ENCODE measurements around the gene GPATCH8.
"Not testable (repeated sequence)": the region's sequence is repeated elsewhere in the genome, so short reads cannot be mapped to it uniquely, and the experiment has no call there.

Gene GPATCH8

GRCh38 chr17:44503147-44504029 is at the start of gene GPATCH8:
Gene GPATCH8, minus strand, starts transcription at chr17:44503406. Its CDS starts 36 bp downstream, at chr17:44503370.
- DNase-seq = peak; percentile 90

DNA sequence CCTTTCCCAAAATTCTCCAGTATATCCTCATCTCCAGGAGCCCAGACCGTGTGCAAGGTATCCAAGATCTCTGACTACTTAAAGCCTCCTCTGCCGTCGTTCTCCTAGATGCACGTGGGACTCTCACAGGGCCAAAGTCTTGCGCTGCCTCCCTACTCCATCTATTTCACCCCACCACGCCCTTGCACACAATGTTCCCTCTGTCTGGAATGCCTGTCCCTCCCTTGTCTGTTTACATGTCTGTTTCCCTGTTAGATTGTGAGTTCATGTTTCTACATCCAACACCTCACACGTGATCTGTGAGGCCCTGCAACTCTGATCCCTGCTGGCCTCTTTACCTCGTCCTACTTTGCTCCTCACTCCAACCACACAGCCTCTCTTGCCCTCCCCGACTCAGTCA is 49.2 kb upstream of the GPATCH8 start:
- no peak for DNase-seq

- DNase-seq = no peak
These were observed 46.5 kb upstream of the GPATCH8 start for GRCh38 chr17:44549686-44550085.

- no peak for DNase-seq
These were observed 45.4 kb upstream of the GPATCH8 start for GRCh38 chr17:44548376-44549230.

DNA sequence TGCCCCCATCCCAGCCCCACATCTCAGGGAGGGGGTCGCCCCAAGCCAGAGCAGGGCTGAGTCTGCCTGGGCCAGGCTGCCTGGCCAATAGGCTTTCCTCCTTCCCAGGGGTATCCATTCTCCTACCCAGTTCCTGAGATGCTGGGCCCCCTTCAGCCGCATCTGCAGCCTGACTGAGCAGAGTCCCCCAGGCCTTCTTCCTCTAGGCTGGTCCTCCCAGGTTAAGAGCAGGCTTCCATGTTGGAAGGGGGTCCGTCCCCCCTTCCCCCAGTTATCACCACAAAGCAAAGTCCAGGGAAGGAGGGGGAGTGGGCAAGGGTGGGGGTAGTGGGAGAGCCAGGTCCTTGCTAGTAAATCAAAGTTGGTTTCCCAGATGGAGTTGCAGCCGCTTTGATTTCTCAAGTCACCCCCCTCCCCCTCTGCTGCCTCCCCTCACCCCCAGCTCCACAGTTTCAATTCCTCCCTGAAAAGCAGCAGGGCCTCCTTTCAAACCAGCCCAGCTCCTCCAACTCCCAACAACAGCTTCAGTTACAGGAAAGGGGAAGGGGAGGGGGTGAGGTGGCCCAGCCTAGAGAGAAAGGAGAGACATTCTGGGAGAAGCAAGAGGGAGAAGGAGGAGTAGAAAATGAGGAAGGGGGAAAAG is 44.5 kb upstream of the GPATCH8 start:
- no peak for DNase-seq

DNA sequence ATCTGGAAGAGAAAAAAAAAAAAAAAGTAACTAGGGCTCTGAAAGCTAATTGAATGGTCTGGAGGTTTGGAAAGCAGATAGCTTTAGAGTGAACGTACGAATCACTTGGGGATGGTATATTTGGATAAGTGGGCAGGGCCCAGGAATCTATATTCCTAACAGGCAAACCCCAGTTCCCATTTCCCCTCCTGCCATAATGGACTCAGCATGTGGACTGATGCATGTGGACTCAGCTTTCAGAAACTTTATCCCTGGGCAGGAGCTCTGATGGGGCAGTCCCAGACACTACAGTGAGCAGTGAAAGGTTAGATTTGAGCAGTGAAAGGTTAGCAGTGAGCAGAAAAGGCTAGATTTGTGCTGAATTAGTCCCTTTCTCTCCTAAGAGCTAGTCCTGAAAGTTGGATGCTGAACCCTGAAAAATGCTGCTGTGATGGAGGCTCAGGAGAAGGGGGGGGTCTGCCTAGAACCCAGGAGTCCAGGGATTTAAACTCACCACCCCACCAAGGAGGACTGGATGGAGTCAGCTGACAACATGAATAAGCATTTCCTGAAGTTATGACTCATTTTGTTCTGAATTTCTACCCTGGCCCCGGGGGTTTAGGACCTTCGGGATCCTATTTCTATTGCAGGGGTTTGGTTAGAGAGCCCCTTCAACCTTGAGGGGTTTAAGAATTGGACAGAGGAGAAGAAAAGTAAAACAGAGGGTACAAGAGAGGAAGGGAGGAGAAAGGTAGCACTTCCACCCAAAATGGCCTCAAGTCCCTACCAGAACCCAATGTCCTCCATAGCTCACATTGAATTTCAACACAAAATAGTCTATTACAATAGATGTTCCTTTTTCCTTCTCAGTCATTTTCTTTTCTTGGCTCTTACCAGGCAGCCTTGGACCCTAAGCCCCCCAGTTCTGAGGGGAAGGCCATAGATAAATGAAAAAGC is 43.7 kb upstream of the GPATCH8 start:
- DNase-seq = no peak

DNA sequence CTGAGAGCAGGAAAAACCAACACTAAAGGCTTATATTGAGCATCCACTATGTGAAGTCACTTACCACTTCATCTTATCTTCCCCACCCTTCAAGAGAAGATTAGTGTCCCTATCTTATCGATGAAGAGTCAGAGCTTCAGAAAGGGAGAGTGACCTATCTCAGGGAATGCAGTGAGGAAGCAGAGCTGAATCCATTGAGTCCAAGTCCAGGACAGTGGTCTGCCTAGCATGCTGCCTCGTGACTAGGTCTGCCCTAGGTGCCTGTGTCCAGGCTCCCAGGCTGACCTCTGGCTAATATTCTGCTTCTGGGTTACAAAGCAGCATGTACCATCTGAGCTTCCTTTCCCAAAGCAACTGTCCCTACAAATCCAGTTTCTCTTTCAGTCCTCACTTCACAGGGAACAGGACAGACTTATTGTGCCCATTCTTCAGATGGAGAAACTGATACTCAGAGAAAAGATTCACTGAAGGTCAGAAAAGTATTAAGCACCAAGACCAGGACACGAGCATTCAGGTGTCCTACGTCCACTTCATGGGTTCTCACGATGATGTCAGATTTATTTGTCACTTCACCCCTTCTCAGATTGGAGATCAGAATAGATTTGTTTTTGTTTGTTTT is 40.8 kb upstream of the GPATCH8 start:
- no peak for DNase-seq

- DNase-seq = no peak
These were observed 40.2 kb upstream of the GPATCH8 start for GRCh38 chr17:44543213-44543904.

GRCh38 chr17:44541884-44542581 is 38.8 kb upstream of the GPATCH8 start:
- no peak for DNase-seq

DNA sequence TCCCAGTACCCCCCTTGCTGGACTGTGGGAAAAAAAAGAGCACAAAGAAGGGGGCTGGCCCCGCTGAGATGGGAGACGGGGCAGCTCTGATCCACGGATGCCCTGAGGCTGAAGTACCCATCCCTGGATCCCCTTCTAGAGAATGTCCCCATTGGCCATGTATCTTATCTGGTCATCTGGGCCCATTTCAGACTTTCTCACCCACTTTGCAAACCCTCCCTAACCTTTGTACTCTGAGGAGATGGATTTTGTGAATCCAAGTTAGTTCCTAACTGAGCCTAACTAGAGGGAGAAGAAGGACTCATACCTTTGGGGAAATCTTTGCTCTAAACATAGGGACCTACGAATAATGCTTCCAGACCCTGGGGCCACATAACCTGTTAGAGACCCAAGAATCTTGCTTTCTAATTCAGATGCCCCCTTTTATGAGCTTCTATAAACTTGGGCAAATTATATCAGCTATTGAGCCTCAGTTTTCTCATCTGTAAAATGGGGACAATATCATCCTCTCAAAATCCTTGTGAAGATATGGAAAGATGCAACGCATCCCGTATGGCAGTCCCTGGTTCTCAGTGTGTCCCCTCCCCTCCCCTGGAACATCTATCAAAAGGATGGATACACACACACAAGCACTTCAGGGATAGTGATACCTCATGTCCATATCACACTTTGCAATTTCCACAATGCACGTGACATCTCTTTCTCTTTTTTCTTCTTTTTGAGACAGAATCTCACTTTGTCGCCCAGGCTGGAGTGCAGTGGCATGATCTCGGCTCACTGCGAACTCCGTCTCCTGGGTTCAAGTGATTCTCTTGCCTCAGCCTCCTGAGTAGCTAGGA is 37.3 kb upstream of the GPATCH8 start:
- DNase-seq = no peak

DNA sequence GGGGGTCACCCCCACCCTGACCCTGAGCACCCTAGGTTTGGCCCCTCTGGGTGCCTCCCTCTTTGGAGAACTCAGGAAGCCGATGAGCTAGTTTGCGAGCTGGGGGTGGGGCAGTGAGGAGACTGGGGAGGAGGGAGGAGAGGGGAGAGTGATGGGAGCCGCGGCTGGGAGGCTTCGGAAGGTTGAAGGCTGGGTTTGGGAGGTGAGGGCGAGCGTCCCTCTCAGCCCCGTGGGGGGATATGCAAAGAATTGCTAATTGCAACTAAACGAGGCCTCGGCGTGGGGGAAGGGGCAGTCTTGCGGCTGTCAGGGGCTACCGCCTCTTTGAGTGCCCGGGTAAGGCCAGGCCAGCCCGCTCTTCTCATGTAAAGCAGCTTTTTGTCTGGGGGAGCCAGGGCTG is 36.5 kb upstream of the GPATCH8 start:
- no peak for DNase-seq

DNA sequence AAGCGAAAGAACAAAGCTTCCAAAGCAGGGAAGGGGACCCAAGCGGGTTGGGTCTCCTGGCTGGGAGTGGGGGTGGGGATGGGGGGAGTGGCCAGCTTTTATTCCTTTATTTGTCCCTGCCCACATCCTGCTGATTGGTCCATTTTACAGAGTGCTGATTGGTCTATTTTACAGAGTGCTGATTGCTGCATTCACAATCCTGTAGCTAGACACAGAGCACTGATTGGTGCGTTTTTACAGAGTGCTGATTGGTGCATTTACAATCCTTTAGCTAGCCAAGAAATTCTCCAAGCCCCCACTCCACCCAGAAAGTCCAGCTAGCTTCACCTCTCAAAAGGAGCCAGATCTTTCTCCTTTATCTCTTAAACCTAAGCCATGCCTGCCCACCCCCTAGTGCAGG is 34.7 kb upstream of the GPATCH8 start:
- not testable (repeated sequence) for DNase-seq

- DNase-seq = no peak
These were observed 33.1 kb upstream of the GPATCH8 start for GRCh38 chr17:44536090-44536953.

- DNase-seq = peak; percentile 42
These were observed 30.5 kb upstream of the GPATCH8 start for GRCh38 chr17:44533533-44534246.

DNA sequence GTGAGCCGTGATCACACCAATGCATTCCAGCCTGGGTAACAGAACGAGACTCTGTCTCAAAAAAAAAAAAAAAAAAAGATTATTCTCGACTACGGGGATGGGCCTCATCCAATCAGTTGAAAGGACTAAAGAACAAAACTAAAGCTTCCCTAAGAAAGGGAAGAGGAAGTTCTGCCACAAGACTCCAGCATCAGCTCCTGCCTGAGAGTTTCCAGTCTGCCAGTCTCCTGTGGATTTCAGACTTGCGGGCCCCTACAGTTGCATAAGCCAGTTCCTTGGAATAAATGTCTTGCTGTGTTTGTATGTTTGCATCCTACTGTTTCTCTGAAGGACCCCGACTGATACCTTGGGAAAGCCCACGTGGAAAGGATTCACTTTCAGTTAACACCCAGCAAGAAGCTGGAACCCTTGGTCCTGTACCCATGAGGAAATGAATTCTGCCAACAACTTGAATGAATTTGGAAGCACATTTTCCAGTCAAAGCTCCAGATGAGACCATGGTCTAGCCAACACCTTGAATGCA is 27.8 kb upstream of the GPATCH8 start:
- no peak for DNase-seq

DNA sequence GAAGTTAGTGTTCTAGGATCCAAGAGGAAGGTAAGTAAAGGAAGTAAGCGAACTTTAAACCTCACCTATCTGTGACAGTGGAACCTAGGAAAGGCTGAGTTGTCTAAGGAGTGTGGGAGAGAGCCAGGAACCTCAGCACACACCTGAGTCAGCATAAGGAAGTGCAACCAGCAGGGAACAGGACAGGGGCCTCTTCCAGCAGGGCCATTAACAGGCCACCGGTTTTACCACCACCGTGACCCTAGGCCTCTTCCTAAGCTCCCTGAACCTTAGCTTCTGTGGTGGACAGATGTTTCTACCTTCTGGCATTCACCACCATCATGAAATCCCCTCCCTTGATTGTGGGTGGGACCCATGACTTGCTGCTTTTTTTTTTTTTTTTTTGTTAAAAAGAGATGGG is 26.7 kb upstream of the GPATCH8 start:
- no peak for DNase-seq

- no peak for DNase-seq
These were observed 24.7 kb upstream of the GPATCH8 start for GRCh38 chr17:44527954-44528353.

- DNase-seq = no peak
These were observed 23.9 kb upstream of the GPATCH8 start for GRCh38 chr17:44527102-44527501.
